ENCODE measurements around the gene STXBP3.

DNA sequence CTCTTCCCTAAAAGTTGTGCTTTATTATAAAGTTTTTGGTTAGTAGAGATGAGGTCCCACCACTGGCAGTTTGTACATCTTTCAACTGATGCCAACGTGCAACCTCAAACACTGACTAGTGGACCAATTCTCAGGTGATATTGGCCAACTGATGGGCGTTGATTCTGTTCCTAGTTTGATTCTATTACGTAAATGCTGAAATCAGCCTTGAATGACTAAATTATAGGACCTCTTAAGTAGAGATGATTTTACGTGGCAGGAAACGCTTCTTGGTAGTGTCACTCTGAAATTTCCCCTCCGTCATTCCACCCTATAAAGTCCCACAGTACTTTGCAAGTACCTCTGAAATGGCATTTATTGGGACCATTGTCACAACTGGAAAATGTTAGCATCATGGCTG is 42.5 kb upstream of the STXBP3 start:
- TF ChIP-seq CTCF (IDR thresholded peaks at IDR 0.05) = no peak
- no peak for TF ChIP-seq ZFX (IDR thresholded peaks at IDR 0.05; ENCODE audit: borderline replicate concordance)
